ENCODE results near the gene ECI1.

DNA sequence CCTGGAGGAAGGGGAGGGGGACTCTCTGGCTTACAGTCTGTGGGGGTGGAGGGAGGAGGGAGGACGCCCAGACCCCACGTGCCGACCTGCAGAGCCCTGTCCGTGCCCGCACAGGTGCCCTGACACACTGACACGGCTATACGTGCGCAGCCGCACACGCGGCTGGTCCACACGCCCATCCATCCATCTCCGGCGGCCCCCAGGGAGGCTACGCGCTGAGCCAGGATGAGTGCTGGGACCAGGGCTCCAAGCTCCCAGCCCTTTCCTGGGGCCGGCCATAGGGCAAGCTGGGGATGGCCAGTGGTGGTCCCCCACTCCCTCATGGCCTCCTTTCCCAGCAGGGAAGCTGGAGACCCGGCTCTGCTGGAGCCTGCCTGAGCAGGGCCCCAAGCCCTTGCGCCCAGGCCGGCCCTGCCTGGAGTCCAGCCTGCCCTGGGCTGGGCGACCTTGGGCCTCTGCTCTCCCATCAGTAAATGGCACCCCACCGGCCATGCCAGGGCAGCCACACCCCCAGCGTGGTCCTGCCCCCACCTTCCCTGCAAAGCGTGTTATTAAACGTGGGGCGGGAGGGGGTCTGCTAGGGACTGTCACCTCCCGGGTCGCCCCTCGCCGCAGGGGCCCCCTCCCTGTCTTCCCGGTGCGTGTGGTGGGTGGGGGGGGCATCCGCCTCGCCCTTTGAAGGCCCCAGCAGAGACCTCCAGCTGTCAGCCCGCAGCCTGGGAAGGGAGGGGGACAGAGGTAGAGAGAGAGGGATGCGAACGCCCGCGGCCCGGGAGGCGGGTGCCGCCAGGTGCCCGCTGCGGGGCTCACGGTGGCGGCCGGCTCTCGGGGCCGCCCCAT lies 55.8 kb downstream of the ECI1 start:
- TF ChIP-seq TEAD4 (IDR thresholded peaks at IDR 0.05) (no peak), TCF12 (IDR thresholded peaks at IDR 0.05; ENCODE audit: low read depth) (no peak)
